Glomerular visceral epithelial cell (primary cell): ENCODE data around the gene ELMO1.
"Not testable (repeated sequence)": the region's sequence is repeated elsewhere in the genome, so short reads cannot be mapped to it uniquely, and the experiment has no call there.

Experiments
- DNase-seq: peaks from one replicate; pipeline ENCODE4 v3.0.0-alpha.2; 2016; ENCODE audit errors: extremely low spot score

The ELMO1 gene

GRCh38 chr7:36979810-36980248 is 468.8 kb downstream of the ELMO1 start:
- DNase-seq, result no peak

GRCh38 chr7:36978461-36978860 is 470.2 kb downstream of the ELMO1 start:
- DNase-seq, result no peak

DNA sequence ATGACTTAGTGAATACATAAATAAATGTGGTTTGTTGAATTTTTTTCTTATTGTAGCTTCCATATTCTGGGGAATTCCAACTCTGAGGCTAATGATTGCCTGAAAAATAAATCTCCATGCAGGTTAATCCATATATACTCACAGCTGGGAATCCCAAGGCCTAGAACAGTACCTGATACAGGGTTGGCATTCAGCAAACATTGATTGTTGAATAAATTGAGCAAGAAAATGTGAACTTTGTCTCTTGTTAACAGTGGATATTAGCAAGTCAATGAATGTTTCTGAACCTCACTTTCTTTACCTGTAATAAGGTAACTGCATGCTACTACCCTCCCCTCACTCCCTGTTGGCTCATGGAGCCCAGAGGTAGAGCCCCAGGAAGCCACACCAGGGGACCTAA is 470.8 kb downstream of the ELMO1 start:
- DNase-seq, result no peak

DNA sequence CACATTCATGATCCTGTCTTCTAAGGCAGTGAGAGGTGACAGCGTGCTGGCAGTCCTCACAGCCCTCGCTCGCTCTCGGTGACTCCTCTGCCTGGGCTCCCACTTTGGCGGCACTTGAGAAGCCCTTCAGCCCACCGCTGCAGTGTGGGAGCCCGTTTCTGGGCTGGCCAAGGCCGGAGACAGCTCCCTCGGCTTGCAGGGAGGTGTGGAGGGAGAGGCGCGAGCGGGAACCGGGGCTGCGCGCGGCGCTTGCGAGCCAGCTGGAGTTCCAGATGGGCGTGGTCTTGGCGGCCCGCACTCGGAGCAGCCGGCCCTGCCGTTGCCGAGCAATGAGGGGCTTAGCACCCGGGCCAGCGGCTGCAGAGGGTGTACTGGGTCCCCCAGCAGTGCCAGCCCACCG is 475.1 kb downstream of the ELMO1 start:
- not testable (repeated sequence) for DNase-seq

DNA sequence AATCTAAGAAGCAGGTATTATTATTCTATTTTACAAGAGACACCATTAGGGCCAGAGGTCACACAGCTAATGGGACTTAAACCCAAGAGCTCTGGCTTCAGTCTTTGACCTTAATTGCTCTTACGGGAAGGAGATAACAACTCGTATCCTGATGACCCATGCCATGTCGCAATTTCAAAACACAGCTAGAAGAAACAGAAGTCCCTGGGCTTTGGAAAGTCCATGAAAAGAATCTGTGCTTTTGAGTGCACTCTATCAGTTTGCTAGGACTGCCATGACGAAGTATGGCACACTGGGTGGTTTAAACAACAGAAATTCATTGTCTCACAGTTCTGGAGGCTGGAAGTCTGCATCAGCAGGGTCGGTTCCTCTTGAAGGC is 476.5 kb downstream of the ELMO1 start:
- no peak for DNase-seq

DNA sequence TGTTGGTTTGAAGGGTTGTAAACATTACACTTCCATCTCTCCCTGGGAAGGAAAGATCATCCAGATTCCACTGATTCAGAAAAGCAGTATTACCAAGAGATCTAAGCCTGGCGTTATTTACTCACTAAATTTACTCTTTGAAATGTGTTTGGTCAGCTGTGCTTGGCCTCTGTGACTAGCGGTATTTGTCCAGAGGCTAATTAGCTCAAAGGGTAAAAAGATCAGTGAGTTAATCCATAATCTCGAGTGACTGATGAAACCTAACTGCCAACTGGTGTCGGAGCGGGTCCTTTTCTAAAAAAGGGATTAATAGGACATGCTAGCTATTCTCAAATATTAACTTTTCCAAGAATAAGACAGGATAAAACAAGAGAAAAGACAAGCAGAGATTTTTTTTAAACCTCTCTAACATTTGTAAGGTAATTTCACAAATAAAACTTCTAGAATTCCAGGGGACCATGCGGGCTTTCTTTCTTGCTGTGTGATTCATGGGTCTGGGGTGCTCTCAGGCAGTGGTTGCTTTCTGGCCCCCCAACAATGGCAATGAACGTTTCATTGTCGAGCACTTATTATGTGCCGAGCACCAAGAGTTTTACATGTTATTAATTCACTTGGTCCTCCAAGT is 477.0 kb downstream of the ELMO1 start:
- DNase-seq, result no peak

GRCh38 chr7:36970551-36971514 is 477.8 kb downstream of the ELMO1 start:
- no peak for DNase-seq

GRCh38 chr7:36969376-36969775 is 479.3 kb downstream of the ELMO1 start:
- DNase-seq, result no peak

DNA sequence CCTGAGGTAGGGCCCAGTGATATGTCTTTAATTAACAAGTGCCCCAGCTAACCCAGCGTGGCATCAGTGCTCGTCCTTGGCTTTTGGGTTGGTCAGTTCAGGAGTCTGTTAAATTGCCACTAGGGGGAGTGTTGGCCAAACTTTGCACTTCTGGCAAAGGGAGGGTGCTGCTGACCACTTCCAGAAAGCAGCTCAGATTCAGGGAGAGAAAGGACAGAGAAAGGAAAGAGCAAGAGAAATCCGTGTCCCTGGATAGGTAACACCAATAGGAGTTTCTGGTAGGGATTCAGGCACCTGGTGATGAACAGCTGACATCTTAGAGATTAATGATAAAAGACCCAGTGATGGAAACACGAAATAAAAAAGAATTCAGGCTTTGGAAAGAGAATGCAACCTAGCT is 481.3 kb downstream of the ELMO1 start:
- peak; percentile 58 for DNase-seq

DNA sequence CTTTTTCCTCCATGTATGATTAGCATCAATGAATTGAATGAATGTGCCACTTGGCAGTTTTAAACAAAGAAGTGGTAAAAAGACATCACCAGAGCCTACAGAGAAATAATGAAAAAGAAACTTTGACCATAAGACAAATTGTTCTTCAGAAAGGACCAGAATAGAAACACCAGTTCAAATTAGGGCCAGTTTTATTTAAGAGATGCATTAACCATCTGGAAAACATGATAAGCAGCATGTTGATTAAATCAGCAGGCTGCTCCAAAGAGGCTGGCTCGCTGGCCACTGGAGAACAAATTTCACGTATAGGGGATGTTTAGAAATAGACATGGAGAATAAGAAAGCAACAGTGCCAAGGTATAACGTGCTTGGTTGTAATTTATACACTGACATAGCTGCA is 482.0 kb downstream of the ELMO1 start:
- no peak for DNase-seq

GRCh38 chr7:36966039-36966438 is 482.6 kb downstream of the ELMO1 start:
- no peak for DNase-seq

GRCh38 chr7:36965625-36966024 is 483.0 kb downstream of the ELMO1 start:
- no peak for DNase-seq

DNA sequence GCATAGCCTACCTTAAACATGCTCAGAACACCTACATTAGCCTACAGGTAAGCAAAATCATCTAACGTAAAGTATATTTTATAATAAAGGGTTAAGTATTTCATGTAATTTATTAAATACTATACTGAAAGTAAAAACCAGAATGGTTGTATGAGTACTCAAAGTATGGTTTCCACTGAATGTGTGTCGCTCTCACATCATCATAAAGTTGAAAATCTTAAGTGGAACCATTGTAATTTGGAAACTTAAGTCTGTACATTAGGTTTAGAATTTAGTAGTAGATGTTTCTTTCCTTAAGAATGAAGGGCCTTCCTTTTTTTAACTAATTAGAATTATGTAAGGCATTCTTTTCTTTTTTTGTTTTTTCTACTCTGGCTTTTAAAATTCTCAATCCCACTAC is 484.4 kb downstream of the ELMO1 start:
- DNase-seq, result no peak

DNA sequence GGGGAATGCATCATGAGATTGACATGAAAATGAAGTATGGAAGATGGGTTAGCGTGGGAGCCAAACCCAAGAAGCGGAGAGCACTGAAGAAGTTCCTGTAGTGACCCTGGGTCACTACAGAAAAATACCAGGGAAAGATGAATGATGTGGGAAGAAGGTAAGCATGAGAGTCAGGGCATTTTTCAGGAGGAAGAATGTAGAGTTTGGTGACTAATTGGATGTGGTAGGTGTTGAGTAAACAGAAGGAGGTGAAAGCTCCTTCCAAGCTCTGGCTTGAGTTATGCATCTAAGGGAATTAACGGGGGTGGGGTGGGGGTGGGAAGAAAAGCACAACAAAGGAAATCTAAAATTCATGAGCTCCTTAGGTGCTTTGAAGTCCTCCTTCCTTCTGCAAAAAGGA is 486.3 kb downstream of the ELMO1 start:
- DNase-seq, result no peak

DNA sequence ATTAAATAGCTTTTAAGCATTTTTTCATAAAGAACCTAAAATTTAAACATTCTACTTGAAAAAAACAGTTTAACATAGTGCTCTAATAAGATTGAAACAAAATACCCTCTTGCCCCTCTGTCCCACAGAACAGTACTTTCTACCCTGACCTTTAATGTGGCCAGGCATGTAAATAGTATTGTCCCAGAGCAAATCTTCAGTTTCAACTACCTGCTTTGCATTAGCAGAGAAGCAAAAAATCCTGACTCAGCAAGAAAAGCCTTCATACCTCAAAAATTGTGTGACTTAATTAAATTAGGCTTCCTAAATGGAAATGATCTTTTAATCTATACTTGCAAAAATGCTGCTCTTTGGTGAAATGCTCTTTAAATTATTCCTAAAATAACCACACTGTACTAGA is 487.0 kb downstream of the ELMO1 start:
- no peak for DNase-seq

- DNase-seq, result no peak
These were observed 487.6 kb downstream of the ELMO1 start for GRCh38 chr7:36961097-36961496.

GRCh38 chr7:36960105-36960504 is 488.6 kb downstream of the ELMO1 start:
- DNase-seq, result no peak

- DNase-seq, result no peak
These were observed 490.4 kb downstream of the ELMO1 start for GRCh38 chr7:36958111-36958733.

DNA sequence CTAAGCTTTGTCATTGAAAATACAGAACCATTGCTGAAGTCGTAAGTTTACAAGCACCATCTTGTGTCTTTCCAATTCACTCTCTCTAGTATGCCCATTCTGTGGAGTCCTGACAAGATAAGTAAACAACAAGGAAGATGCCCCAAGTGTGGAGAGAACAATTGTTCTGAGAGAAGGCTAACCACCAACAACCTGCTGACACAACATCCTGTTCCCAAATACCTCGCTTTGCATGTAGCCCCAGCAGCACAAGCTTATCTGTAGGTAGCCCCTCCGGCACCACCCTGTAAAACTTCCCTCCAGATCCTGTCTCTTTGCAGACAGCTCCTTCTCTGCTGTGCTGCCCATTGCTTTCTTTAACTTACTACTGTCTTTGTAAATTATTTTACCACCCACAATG is 491.0 kb downstream of the ELMO1 start:
- DNase-seq, result no peak

DNA sequence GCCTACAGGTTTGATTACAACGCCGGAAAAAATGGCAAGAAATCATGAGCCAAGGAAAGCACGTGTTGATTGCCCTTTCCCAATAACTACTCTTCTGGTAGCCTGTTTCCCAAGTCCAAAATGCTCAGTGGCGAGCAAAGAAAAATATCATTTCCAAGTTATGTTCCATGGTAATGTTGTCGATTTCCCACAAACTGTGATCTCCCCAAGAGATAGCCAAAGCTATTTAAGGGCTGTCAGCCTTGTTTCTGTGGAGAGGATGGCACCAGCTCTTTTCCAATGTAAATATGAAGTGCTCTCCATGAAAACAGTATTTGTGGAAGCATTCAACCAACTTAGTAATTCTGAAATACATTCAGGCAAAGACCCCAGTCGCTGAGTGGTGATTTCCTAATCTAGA is 491.9 kb downstream of the ELMO1 start:
- no peak for DNase-seq

DNA sequence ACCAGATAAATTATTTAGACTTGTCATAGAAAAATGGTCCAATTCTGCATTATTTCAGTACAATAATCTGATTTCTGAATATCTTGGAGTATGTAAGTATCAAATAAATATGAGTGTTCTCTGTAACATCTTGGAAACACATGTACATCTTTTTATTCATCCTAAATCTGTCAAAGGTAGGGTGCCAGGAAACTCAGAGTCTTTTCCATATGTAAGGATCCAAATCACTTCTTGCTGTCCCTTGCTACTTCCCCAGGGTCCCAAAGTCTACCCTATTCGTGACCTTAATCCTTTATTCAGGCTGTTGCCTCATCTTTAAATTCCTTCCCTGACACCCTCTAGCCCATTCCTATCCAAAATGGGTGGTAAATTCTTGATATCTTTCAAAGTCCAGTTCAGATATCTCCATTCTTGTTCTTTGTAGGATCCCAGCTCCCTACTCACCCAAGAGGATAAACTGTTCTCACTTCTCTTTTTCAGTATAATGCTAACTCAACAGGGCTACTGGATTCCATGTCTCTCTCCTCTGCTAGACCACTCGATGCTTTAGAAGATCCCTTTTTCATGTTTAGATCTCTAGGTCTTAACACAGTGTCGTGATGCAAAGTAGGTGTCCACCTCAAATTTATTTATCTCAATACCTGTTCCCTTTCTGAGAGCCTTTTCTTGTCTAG is 493.1 kb downstream of the ELMO1 start:
- DNase-seq, result no peak

DNA sequence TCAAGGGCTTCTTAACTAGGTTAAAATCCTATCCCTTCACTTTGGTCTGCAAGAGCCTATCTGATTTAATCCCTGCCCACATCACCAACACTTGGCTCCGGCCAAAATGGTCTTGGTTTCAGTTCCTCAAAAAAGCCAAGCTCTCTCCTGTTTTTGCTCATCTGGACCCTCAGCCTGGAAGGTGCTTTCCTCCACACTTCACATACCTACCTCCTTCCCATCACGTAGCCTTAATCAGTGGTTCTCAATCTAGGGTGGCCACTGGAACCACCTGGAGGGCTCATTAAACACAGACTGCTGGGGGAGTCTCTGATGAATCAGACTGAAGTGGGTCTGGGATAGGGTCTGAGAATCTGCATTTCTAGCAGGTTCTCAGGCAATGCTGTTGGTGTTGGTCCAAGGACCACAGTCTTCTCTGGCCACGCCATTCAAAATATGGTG is 497.4 kb downstream of the ELMO1 start:
- DNase-seq, result no peak
